Nephron progenitor cell (in vitro differentiated cells): Measurements from ENCODE around the gene FAM169A.

Experiments
- DNase-seq: peaks from one replicate; pipeline ENCODE4 v3.0.0; 2021
- H3K27ac Mint-ChIP-seq: 2 replicates; pipeline ENCODE4 v1.8.0; 2021; ENCODE audit warnings: mild to moderate bottlenecking, moderate library complexity, mixed read lengths
- H3K27me3 Mint-ChIP-seq: 2 replicates; pipeline ENCODE4 v1.8.0; 2021; ENCODE audit warnings: mild to moderate bottlenecking, low read depth, mixed read lengths; ENCODE audit not compliant: poor library complexity
- H3K36me3 Mint-ChIP-seq: 2 replicates; pipeline ENCODE4 v1.8.0; 2021; ENCODE audit warnings: low read depth, mixed read lengths
- H3K4me1 Mint-ChIP-seq: 2 replicates; pipeline ENCODE4 v1.8.0; 2021; ENCODE audit warnings: mixed read lengths
- H3K4me3 Mint-ChIP-seq: 2 replicates; pipeline ENCODE4 v1.8.0; 2021; ENCODE audit warnings: mild to moderate bottlenecking, moderate library complexity, mixed read lengths
- H3K9me3 Mint-ChIP-seq: 2 replicates; pipeline ENCODE4 v1.8.0; 2021; ENCODE audit warnings: mild to moderate bottlenecking, moderate library complexity, mixed read lengths
- TF ChIP-seq, protein P1 (sequence below): fragments of 200-600 bp; sonication (generic); IDR thresholded peaks from 2 replicates; pipeline ENCODE4 v1.5.0; 2021; ENCODE audit warnings: antibody characterized with exemption

FAM169A gene

GRCh38 chr5:74848553-74849025, 17.6 kb downstream of the FAM169A start:
- H3K9me3 Mint-ChIP-seq, result no peaks in the 10 kb centered on the region
- no peak overlapping the region for H3K27ac Mint-ChIP-seq
- DNase-seq, result no peak
- H3K4me1 Mint-ChIP-seq, result peaks cover 18% of the 10 kb centered on the region
- H3K4me3 Mint-ChIP-seq, result no peak overlapping the region
- H3K36me3 Mint-ChIP-seq, result no peaks in the 10 kb centered on the region
- TF ChIP-seq, protein P1, sequence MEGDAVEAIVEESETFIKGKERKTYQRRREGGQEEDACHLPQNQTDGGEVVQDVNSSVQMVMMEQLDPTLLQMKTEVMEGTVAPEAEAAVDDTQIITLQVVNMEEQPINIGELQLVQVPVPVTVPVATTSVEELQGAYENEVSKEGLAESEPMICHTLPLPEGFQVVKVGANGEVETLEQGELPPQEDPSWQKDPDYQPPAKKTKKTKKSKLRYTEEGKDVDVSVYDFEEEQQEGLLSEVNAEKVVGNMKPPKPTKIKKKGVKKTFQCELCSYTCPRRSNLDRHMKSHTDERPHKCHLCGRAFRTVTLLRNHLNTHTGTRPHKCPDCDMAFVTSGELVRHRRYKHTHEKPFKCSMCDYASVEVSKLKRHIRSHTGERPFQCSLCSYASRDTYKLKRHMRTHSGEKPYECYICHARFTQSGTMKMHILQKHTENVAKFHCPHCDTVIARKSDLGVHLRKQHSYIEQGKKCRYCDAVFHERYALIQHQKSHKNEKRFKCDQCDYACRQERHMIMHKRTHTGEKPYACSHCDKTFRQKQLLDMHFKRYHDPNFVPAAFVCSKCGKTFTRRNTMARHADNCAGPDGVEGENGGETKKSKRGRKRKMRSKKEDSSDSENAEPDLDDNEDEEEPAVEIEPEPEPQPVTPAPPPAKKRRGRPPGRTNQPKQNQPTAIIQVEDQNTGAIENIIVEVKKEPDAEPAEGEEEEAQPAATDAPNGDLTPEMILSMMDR, result no peak
- H3K27me3 Mint-ChIP-seq, result peaks cover 4% of the 10 kb centered on the region

GRCh38 chr5:74839229-74839628, 27.0 kb downstream of the FAM169A start:
- no peaks in the 10 kb centered on the region for H3K4me1 Mint-ChIP-seq
- H3K9me3 Mint-ChIP-seq, result no peaks in the 10 kb centered on the region
- TF ChIP-seq, protein P1, result no peak
- DNase-seq, result no peak
- H3K27ac Mint-ChIP-seq, result no peak overlapping the region
- H3K4me3 Mint-ChIP-seq, result no peak overlapping the region
- H3K36me3 Mint-ChIP-seq, result peaks cover 27% of the 10 kb centered on the region
- peaks cover 2% of the 10 kb centered on the region for H3K27me3 Mint-ChIP-seq

DNA sequence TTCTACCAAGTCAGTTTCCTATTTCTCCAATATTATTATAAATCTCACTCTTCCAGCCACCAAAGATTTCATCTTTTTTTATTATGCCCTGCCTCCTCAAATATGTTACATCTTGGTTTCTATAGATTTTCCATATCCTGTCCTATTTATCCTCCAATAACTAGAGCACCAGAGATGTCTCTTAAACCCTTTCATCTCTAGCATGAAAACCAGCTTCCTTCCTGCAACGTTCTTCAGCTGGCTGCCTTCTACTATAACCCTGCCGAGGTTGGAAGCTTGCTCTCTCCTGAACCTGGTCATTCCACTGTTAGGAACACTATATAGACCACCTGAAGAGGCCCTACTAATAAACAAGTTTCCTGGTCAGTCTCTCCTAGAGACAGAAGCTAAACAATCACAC, 27.9 kb downstream of the FAM169A start:
- peaks cover 27% of the 10 kb centered on the region for H3K36me3 Mint-ChIP-seq
- H3K27ac Mint-ChIP-seq, result no peak overlapping the region
- peaks cover 2% of the 10 kb centered on the region for H3K27me3 Mint-ChIP-seq
- H3K4me3 Mint-ChIP-seq, result no peak overlapping the region
- H3K9me3 Mint-ChIP-seq, result no peaks in the 10 kb centered on the region
- H3K4me1 Mint-ChIP-seq, result no peaks in the 10 kb centered on the region
- no peak for DNase-seq
- TF ChIP-seq, protein P1, result no peak

DNA sequence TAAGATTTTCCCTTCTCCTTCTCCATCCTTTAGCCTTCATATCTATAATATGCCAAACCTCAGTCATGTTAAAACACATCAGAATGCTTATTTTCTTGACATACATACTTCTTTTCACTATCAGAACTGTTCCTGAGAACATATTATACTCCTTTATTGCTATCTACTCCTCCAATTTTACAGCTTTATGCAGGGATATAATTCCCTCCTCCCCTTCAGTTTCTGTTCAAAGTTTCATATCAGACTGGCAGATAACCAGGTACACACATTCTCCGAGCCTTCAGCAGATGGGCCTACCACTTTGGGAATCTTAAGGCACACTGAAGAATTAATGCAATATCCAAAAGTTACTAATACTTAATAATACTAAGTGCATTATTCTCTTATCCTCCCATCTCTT, 29.1 kb downstream of the FAM169A start:
- TF ChIP-seq, protein P1, result no peak
- DNase-seq, result no peak
- Mint-ChIP-seq H3K9me3 (no peaks in the 10 kb centered on the region), H3K4me1 (no peaks in the 10 kb centered on the region), H3K27me3 (peaks cover 2% of the 10 kb centered on the region), H3K4me3 (no peak overlapping the region), H3K36me3 (peaks cover 27% of the 10 kb centered on the region), H3K27ac (no peak overlapping the region)

DNA sequence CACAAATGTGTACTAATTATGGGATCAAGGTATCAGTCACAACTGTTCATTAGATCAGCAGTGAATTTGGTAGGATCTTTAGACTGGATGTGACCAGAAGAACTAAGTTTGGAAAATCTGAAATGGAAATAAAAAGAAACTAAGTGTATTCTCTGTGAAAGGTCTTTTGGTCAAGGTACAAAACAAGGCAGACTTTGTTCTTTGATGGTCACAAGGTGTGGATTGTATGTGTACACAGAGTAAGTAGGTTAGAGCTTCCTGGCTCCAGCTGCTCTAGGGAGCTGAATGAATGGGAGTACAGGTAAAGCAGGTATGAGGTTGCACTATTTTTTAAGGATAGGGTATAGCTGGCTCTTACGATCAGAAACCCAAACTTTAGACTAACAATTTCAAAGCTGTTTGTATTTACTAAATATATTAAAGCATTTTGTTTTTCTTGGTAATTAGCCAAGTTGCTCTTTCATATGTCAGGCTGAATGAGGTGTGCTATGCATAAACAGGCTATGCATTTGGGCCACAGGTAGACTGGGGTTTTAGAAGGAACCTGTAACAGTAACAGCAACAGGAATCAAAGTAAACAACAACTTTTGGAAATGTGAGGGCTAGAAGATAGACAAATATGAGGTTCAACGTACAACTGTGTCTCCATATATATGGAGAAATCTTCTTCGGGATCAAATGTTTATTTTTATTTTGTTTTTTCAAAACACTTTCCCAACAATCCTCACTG, 32.5 kb downstream of the FAM169A start:
- H3K27me3 Mint-ChIP-seq, result peaks cover 2% of the 10 kb centered on the region
- TF ChIP-seq, protein P1, result no peak
- no peak overlapping the region for H3K4me3 Mint-ChIP-seq
- H3K36me3 Mint-ChIP-seq, result peaks cover 23% of the 10 kb centered on the region
- H3K9me3 Mint-ChIP-seq, result no peaks in the 10 kb centered on the region
- no peak for DNase-seq
- H3K4me1 Mint-ChIP-seq, result no peaks in the 10 kb centered on the region
- no peak overlapping the region for H3K27ac Mint-ChIP-seq

GRCh38 chr5:74829413-74829812, 36.8 kb downstream of the FAM169A start:
- no peak overlapping the region for H3K4me3 Mint-ChIP-seq
- no peak for DNase-seq
- no peaks in the 10 kb centered on the region for H3K36me3 Mint-ChIP-seq

More at GRCh38 chr5:74829413-74829812, 36.8 kb downstream of the FAM169A start:
- no peaks in the 10 kb centered on the region for H3K27me3 Mint-ChIP-seq
- H3K4me1 Mint-ChIP-seq, result no peaks in the 10 kb centered on the region
- TF ChIP-seq, protein P1, result no peak
- no peaks in the 10 kb centered on the region for H3K9me3 Mint-ChIP-seq
- H3K27ac Mint-ChIP-seq, result no peak overlapping the region
